HTERT RPE-1 (cell line): ENCODE results near the gene MAEA.
"Not testable (repeated sequence)": the region's sequence is repeated elsewhere in the genome, so short reads cannot be mapped to it uniquely, and the experiment has no call there.

ENCODE experiments used
- in situ Hi-C: fragments of 300-500 bp; cut with MboI; formaldehyde crosslinking; loops from 4 replicates; pipeline ENCODE4 v1.14.3; 2020; ENCODE audit warnings: low sequenced_read_pairs

The MAEA gene

DNA sequence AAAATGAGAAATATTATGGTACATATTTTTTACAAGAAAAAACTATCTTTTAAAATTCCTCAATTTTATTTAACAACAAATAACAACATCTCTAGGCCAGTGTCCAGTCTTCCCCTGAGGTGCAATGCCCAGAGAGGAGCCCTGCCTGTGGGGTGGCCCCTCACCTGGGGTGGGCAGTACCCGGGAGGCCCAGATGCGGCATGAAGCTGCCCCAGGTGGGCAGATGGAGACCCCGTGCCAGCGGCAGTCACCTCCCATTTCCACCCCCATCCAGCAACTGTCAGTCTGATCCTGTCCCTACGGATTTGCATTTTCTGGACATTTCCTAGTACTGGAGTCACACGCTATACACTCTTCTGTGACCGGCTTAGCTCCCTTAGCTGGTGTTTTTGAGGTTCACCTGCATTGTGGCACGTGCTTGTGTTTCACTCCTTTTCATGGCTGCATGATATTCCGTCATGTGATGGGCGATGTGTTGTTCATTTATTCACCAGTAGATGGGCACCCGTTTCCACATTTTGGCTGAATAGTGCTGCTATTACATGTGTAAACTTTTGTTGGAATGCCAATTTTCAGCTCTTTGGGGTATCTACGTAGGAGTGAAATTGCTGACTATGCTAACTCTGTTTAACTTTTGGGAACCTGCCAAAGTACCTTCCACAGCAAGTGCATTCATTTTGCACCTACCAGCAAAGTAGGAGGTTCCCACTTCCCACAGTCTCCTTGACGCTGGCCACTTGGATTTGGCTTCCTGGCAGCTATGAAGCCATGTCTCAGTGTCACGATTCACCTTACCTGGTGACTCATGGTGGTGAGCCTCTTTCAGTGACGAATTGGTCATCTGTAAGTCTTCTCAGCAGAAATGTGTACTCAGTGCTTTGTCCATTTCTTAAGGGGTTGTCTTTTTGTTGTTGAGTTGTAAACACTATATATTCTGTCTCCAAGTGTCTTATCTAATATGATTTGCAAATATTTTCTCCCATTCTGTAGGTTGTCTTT lies 11.7 kb upstream of the MAEA start:
- in situ Hi-C loops, result no loop called here

DNA sequence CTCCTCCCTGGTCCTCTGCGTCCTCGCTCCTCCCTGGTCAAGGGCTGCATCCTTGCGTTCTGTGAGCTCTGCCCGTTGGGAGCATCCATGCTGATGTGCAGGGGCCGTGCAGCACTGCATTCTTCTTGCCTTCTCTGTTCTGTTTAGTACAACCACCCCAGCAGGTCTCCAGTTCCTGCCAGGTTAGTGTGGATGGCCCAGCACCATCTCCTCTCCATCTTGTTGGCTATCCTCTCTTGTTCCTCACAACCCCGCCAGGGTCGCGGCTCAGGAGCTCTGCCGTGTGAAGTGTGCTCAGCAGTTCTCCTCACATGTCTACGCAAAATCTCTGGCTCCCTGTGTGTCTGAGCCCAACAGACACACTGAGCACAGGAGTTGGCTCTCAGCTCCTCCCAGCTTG lies 10.4 kb upstream of the MAEA start:
- in situ Hi-C loops, result no loop called here

DNA sequence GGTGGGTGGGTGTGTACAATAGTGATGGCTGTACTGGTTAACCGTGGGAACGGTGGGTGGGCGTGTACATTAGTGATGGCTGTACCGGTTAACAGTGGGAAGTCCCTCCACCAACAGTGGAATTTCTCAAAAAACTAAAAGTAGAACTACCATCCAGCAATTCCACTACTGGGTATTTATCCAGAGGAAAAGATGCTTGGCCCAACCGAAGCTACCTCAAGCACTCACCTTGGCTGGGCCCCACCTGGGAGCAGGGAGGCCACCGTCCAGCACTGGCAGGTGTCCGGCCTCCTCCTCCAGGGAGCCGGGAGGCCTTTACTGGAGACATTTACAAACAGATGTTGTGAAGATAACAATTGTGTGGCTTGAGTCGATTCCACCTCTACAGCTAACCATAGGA lies 6.0 kb upstream of the MAEA start:
- in situ Hi-C loops, result no loop called here

DNA sequence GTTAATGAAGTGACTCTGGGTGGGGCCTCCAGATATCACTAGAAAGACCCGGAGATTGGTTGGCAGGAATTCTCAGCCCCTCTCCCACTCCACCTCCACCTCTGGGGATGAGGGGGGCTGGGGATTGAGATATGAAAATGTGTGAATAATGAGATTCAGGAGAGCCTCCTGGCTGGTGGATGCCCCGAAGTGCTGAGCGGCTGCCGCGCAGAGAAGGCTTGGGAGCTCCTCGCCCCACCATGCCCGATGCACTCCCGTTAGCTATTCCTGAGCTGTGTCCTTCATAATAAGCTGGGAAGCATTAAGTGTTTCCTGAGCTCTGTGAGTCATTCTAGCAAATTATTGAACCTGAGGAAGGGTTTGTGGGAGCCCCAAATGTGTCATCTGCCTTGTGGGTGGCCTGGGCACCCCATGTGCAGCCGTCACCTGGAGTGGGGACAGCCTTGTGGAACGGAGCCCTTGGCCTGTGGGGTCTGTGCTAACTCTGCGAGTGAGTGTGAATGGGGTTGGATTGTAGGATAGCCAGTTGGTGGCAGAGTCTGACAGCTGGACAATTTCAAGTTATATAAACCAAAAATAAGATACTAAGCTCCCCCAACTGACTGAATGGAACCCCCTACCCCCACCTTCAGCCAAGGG lies 4.4 kb upstream of the MAEA start:
- in situ Hi-C loops, result no loop called here

DNA sequence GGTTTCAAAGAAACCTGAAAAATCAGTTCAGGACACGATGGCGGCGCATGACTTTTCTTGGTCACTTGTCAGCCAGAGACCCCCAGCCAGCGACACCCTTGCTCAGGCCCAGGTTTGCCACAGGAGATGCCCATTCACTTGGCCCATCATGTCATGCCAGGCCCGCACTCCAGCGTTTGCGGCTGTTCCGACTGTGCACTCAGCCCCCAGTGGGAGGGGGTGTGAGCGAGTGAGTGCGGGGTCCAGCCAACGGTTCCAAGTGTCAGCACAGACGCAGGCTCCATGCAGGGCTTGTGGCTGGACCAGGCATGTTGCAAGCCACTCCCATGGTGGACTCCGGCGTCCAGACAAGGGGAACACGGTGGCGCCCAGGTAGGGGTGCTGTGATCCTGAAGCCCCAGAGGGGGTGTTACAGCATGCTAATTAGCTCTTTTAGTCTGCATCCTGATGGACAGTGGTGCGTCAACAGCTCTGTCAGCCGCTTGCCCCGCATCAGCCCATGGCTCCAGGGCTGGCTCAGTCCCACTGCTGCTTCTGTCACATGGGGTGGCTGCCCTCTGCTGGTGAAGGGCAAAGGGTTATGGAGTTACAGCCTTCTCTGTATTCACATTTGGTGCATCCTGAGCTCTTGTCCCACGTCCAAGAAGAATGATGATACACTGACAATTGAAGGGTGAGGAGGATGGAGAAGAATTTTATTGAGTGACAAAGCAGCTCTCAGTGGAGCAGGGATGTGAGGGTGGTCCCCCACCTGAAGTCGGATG lies 3.7 kb upstream of the MAEA start:
- in situ Hi-C loops, result no loop called here

DNA sequence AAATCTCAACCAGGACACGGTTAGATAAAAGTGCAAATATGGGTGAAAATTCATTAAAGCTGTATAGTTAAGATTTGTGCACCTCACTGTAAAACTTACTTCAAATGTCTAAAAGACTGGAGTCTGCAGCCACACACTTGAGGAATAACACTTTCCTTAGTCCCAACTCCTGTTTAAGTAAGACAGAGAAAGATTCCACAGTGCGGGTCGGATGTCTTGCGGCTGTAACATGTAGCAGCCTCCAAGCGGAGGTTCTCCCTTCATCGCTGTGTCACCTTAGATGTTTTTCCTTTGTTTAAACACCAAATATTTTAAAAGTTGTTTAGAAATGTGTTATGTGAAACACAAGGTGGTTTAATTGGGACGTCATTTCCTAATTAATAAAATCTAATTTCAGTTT lies 905 bp upstream of the MAEA start:
- in situ Hi-C loops, result no loop called here

DNA sequence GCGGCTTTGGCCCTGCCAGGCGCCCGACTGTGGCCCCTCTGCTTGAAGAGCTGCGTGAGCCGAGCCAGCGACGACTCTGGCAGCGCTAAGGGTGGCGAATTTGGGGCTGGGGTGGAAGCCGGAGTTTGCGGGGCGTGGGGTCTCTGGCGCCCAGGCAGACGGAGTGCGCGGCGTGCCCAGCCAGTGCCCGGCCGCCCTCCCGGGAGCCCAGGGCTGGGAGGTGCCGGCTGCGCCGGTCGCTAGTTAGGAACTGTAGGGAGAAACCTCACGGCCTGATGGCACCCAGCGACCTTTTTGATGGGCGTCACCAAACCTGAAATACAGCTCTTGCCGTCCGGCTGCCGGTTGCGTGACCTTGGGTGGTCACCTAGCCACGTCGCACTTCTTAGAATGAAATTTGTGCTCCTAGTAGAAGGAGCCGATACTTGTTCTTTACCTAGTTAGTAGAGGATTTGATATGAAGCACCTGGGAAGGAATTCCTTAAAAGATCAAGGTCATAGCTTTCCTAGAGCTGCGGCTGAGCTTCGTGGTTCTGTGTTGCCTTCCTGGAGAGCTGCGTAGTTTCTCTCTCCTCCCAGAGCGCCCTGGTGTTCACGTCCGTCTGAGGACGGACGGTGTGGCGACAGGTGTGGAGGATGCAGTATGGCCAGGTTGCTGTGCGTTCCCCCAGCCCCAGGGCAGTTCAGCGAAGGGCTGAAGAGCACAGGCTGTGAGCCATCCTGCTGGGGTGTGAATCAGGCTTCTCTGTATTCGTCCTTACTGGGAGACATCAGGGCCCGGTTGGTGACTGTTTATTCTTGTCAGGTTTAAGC lies 680 bp downstream of the MAEA start:
- in situ Hi-C loops, result no loop called here

DNA sequence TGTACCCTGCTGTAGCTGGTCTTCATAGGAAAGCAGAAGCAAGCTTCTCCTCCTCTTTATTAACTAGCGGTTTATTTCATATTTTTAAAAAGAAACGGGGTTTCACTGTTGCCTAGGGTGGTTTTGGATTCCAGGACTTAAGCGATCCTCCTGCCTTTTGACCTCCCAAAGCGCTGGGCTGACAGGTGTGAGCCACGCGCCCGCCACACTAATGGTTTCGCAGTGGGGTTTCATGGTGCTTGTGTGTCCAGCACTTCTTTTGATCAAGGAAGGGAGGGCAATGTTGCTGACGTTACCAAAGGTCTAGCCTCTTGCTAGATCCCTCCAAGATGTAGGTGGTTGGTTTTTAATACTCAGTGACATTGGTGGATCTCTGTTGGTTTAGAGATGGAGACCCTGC lies 1.4 kb downstream of the MAEA start:
- in situ Hi-C loops, result no loop called here

DNA sequence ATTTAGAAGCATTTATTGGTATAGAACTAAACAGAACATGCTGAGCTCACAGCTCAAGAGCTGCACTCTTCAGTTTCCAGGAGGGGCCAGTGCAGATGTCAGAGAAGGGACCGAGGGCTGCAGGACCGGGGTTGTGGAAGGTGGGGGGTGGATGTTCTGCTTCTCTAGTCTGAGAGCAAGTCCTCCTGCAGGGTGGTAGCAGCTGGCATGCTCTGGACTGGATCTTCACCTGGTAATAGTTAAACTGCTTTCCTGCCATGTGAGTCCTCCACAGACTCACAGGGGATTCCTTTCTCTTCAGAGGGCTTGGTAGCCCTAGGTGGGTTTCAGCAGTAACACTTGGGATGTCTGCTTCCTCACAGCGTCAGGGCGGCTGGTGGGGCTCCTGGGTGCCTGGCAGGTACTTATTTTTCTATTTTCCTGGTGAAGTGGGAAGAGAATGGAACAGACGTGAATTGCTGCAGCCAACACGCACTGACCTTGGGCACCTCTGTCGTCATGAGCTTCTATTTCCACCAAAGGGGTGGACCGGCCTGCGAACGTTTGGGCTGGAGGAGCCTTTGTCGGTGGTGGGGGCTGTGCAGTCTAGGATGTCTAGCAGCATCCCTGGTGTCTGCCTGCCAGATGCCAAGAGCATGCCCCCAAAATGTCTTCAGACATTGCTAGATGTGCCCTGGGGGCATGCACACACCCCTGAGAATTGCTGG lies 2.5 kb downstream of the MAEA start:
- in situ Hi-C loops, result no loop called here

DNA sequence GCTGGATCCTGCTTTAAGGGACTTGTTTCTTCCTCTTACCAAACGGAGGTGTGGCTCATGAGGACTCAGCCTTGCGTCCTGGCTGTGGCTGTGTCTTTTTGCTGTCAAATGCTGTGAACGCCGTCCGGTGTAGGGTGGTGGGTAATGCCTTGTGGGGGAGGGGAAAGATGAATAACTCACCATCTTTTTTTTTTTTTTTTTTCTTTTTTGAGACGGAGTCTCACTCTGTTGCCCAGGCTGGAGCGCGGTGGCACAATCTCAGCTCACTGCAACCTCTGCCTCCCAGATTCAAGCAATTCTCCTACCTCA lies 3.0 kb downstream of the MAEA start:
- in situ Hi-C loops, result not testable (repeated sequence)

DNA sequence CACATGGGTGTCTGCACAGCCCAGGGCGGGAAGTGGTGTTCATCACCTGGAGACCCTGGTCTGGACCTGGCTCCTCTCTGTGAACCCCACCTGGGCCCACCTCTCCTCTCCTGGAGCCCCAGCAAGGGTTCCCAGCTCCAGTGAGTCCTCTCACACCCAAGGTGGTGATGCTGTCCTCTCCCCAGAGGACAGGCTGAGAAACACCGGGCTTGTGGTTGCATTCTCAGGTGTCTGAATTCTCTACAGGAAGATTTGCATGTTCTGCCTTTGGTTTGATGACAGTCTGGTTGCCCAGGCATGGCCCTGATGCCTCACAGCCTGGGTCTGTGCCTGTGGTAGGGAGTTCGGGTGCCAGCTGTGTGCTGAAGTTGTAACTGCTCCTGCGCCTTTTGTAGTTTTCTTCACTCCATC lies 3.8 kb downstream of the MAEA start:
- in situ Hi-C loops, result no loop called here

DNA sequence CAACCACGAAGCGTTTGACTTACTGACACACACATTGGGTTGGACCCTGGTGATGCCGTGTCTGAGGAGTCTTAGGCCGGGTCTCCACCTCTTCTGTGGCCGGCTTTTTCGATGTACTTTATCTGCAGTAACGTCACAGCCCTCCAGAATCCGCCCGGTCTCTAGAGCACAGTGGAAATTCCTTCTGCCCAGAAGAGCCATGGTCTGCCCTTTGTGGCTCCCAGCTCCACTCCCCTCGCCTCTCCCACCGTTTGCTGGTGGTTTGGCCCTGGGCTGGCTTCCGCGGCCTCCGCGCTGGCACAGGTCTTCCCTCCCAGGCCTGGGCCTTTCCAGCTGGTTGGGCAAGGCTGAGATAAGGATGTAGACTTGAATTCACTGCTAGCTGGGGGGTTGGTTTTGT lies 4.3 kb downstream of the MAEA start:
- in situ Hi-C loops, result no loop called here

DNA sequence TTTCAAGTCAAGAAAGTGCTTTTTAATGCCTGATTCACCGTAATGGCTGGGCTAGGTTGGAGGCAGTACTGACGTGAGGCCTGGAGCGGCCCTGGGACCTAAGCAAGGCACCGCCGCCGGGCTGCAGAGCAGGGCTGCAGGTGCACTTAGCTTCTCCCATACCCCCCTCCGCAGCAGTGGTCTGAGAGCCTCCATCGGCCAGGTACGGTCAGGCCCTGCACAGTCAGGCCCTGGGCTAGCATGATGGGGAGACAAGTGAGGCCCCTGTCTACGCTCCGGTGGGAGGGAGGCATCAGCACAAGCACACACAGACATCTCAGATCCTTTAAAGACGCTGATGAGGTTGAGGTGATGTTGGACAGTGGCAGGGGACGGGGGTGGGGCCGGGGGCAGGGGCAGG lies 4.7 kb downstream of the MAEA start:
- in situ Hi-C loops, result no loop called here

DNA sequence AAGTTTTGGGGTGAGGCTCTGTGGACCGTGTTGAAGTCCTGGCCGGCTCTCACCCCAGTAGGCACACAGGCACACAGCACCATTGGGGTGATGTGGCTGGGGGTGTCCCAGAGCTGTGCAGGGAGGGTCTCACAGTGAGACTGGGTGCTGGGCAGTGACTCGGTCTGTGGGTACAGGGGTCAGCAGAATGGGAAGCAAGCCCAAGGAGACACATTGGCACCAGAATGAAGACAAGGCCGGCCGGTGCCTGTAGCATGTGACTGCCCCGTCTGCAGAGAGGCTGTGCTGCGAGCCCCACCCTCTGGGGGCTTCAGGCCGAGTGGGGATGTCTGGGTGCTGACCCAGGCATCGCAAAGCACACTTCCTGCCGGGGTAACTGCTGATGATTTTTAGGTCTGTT lies 5.2 kb downstream of the MAEA start:
- in situ Hi-C loops, result no loop called here

DNA sequence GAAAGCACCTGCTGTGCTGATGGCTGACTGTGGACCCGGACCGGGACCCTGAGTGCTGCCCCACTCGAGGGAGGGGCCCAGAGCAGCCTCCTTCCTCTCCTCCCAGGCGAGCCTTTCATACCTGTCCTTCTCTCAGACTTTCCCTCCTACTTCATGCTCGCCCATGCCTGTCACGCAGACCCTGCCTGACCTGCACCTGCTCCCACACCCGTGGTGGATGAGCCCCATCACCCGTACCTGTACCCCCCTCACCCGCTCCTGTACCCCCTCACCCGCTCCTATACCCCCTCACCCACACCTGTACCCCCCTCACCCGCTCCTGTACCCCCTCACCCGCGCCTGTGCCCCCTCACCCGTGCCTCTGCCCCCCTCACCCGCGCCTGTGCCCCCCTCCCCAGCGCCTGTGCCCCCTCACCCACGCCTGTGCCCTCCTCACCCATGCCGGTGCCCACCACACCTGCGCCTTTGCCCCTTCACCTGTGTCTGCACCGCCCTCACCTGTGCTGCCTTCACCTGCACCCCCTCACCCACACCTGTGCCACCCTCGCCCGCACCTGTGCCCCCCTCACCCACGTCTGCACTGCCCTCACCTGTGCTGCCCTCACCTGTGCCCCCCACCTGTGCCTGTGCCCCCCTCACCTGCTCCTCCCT lies 5.8 kb downstream of the MAEA start:
- in situ Hi-C loops, result no loop called here

DNA sequence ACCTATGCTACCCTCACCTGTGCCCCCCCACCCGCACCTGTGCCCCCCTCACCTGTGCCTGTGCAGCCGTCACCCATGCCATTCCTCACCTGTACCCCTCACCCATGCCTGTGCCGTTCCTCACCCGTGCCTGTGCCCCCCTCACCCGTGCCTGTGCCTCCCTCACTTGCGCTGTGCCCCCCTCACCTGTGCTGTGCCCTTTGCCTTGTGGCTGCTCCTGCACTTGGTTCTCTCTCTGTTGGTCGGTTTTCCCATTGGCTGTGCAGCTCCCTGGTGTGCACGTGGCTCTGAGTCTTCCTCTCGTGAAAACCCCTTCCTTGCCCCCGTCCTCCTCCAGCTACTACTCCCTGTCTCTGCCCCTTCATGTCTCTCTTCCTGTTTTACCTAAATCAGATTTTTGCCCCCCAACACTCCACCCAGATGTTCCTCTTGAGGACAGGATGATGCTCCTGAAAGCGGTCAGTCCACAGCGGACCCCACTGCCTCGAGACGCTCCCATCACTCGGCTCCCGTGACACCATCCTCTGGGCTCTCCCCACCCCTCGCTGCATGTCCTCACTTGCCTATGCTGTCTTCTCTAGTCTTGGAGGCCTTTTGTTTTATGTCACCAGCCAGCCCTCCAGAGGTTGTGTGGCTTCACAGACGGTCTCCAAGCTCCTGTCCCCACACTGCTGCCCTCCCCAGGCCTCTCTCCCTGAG lies 6.8 kb downstream of the MAEA start:
- in situ Hi-C loops, result no loop called here

DNA sequence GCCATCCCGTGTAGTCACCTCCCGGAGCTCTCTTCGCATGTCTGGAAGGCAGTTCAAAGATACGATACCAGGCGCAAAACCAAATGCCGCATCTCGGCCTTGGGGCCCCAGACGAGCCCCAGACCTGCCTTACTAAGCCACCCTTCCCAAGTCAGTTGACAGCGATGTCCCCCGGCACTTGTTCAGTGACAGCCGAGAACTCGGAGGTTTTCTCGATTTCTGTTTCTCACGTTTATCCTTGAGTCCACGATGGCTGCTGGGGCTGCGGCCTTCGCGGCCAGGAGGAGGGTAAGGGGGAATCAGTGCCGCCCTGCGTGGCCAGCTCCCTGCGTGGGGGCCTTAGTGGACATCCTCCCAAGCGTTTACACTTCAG lies 7.3 kb downstream of the MAEA start:
- in situ Hi-C loops, result no loop called here

DNA sequence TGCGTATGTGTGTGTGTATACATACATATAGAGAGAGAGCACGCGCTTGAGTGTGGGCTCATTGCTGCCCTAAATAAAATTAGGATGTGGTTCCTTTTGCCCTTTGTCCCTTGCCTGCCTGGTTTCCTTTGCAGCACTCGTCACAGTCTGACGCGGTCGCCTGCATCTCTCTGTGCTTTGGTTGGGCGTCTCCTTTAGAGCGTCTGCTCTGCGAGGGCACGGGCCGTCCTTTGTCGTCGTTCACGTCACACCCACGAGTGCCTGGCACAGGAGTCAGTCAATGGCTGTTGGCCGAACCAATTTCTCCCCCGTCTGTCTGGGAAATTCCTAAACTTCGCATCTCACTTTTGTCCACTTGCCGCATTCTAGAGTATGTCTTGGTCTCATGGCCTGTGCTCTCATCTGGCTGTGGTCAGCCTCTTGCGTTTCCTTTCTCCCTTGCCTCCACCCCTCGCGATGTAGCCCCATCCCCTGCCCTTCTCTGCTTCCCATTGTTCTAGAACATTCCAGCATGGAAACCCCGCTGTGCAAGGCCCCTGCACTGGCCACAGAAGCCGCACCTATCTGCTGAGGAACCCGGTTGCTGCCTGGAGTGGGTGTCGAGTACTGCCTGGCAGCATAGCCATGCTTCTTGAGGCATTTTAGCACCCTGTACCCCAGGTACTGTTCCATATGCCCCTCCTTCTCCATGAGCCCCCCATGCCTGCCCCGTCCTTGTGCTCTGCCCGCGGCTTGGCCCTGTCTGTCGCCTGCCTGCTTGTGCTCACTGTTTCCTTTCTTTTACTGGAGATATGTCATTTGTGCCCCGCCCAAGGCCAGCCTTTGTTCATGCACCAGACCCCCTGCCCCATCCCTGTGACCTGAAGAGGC lies 8.0 kb downstream of the MAEA start:
- in situ Hi-C loops, result no loop called here
